Measurements from ENCODE around the gene FBXL13.
"Not testable (repeated sequence)": the region's sequence is repeated elsewhere in the genome, so short reads cannot be mapped to it uniquely, and the experiment has no call there.

Gene FBXL13

GRCh38 chr7:102979670-102980069 is 94.9 kb downstream of the FBXL13 start:
- DNase-seq = no peak

DNA sequence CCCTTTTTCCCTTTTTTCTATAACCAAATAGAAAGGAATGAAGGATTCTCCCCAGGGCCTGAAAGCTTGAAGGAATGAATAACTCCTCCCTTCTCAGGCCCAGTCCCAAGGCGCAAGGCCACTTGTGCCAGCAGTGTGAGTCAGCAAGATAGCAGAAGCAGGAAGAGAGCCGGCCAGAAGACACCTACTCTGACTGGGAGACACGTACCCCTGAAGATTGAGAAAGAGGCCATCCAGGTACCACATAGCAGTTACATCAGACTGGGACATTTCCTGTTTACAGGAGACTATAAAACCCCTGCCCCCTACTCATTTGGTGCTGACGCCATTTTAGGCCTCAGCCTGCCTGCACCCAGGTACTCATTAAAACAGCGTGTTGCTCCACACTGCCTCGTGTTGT is 96.3 kb downstream of the FBXL13 start:
- peak; percentile 23 to 39 (median 25) for DNase-seq

DNA sequence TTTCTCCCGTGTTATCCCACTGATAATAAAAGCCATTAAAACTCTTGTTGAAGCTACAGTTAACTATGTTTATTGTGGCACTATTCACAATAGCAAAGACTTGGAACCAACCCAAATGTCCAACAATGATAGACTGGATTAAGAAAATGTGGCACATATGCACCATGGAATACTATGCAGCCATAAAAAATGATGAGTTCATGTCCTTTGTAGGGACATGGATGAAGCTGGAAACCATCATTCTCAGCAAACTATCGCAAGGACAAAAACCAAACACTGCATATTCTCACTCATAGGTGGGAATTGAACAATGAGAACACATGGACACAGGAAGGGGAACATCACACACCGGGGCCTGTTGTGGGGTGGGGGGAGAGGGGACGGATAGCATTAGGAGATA is 97.0 kb downstream of the FBXL13 start:
- DNase-seq = not testable (repeated sequence)

- no peak for DNase-seq
Measured at GRCh38 chr7:102976493-102976892, 98.1 kb downstream of the FBXL13 start.

- DNase-seq = no peak
Measured at GRCh38 chr7:102975854-102976253, 98.7 kb downstream of the FBXL13 start.

DNA sequence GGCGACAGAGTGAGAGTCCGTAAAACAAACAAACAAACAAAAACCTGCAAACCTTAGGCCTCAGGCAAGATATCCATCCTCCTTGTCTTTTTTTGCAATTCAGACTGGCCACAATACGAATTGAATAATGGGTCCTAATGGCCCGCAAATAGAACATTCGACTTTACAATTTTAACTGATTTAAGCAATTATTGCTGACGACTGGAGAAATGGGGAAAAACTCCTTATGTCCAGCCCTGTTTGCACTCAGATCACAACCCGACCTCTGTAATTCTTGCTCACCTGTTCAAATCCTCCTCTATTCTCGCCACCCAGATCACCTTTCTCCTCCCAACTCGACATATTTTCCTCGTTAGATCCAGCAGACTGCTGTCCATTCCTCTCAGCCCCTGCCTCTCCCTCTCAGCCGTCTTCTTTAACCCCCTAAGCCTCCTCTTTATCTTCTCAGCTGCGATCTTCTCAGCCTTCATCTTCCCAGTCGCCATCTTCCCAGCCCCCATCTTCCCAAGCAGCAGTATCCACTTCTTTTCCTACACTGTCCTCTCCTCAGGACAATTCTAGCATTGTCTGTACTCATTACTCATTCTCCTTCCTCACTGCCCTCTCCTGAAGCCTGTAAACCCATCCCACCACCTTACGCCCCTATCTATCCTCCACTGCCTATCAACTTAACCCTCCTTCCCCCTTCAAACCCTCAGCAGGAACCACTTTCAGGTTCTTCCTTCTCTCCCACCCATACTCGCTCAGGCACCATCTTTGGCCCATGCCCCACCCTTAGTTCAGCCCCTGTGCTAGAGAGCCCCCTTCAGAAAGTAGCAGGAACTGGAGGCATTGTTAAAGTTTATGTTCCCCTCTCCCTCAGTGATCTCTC is 100.0 kb downstream of the FBXL13 start:
- DNase-seq = no peak

GRCh38 chr7:102973096-102973802 is 101.3 kb downstream of the FBXL13 start:
- peak; percentile 29 to 36 (median 34) for DNase-seq

GRCh38 chr7:102967798-102968197 is 106.8 kb downstream of the FBXL13 start:
- DNase-seq = no peak

GRCh38 chr7:102966465-102966864 is 108.1 kb downstream of the FBXL13 start:
- DNase-seq = peak in 1 of 3 donors; percentile 24

DNA sequence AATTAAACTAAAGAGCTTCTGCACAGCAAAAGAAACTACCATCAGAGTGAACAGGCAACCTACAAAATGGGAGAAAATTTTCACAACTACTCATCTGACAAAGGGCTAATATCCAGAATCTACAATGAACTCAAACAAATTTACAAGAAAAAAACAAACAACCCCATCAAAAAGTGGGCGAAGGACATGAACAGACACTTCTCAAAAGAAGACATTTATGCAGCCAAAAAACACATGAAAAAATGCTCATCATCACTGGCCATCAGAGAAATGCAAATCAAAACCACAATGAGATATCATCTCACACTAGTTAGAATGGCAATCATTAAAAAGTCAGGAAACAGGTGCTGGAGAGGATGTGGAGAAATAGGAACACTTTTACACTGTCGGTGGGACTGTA is 112.6 kb downstream of the FBXL13 start:
- DNase-seq = not testable (repeated sequence)

GRCh38 chr7:102958004-102958403 is 116.6 kb downstream of the FBXL13 start:
- DNase-seq = not testable (repeated sequence)

- DNase-seq = not testable (repeated sequence)
Measured at GRCh38 chr7:102954359-102954758, 120.2 kb downstream of the FBXL13 start.

- peak; percentile 28 to 70 (median 54) for DNase-seq
Measured at GRCh38 chr7:102953406-102953805, 121.2 kb downstream of the FBXL13 start.

- DNase-seq = no peak
Measured at GRCh38 chr7:102951839-102952238, 122.8 kb downstream of the FBXL13 start.

DNA sequence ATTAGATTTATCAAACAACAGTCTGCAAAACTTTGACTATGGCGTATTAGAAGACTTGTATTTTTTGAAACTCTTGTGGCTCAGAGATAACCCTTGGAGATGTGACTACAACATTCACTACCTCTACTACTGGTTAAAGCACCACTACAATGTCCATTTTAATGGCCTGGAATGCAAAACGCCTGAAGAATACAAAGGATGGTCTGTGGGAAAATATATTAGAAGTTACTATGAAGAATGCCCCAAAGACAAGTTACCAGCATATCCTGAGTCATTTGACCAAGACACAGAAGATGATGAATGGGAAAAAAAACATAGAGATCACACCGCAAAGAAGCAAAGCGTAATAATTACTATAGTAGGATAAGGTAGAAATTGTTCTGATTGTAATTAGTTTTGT is 130.4 kb downstream of the FBXL13 start:
- no peak for DNase-seq

GRCh38 chr7:102943423-102944169 is 131.0 kb downstream of the FBXL13 start:
- DNase-seq = no peak

DNA sequence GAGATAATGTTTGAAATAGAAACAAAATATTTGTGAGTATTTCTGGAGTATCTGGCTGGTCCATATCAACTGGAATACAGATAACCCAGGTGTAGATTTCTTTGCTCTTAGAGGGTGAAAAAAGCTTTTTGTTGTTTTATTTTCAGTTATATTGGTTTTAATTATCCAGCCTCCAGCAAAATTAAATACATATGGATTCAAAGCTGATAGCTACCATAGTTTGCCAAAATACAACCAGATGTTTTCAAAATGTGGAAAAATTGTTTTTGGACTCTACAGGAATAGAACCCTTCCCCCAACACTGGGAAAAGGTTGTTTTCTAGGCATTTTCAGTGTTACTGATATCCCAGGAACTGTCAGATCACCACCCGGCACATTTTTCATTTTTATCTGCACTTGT is 131.7 kb downstream of the FBXL13 start:
- DNase-seq = no peak

GRCh38 chr7:102942181-102942866 is 132.3 kb downstream of the FBXL13 start:
- DNase-seq = no peak

DNA sequence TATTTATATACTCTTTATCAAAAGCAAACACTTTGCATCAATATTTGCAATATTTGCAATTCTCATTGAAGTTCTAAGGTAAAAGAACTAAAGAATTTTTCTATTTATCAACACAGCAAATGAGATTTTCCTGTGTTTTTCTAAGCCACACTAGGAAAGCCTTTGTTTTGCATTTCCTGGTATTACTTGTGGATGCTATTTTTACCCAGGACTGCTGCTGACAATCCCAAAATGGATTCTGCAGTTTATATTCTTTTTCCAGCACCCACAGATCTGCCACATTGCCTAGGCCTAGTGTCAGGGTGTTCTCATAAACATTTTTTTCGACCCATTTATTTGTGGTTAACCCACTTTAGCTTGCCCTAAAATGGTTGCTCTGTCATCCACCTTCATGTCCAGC is 135.9 kb downstream of the FBXL13 start:
- no peak for DNase-seq

DNA sequence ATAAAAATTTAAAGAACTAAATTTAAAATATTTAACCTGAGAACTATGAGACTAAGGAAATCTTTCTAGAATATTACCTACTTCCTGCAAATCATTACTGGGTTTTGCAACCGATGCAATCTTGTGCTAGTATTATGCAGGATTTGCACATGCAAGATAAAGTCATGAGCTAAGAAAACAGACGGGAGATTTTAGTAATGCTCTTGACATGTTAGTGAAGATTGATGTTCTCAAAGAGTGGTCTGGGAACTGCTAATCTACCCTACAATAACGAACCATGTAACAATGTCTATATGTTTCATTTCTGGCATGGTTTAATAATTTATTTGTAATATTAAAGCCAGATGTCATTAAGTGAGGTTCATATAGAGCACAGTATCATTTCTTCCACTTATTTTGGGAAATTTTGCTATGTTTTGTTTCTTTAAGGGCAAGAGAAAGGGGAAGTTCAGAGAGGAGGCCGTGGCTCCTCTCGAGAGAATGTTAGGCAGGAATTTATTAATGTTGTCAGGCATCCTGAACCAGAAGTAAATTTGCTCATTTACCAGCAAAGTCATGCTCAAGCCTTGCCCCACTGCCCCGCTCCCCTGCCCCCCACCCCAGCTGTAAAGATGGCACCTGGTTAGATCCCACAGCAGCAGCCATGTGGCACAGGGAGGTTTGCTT is 139.0 kb downstream of the FBXL13 start:
- peak; percentile 16 to 34 (median 30) for DNase-seq

DNA sequence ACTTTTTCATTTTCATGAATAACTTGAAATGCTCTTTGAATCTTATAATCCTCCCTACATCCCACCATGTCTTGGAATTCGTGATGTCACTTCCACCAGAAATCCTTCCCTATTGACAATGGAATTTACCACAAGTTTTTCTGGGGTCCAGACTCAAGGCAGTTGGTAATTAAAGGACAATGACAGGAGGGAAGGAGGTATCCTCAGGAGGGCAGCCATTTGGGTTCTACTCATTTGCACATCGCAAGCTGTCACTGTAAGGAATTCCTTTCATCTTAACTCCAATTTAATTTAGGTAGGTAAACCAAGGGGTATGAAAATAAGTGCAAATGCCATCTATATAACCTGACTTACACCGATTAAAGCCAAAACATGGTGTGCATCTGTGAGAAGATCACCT is 139.9 kb downstream of the FBXL13 start:
- DNase-seq = no peak

DNA sequence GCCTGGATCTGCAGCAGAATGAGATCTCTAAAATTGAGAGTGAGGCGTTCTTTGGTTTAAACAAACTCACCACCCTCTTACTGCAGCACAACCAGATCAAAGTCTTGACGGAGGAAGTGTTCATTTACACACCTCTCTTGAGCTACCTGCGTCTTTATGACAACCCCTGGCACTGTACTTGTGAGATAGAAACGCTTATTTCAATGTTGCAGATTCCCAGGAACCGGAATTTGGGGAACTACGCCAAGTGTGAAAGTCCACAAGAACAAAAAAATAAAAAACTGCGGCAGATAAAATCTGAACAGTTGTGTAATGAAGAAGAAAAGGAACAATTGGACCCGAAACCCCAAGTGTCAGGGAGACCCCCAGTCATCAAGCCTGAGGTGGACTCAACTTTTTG is 140.4 kb downstream of the FBXL13 start:
- DNase-seq = no peak

Measured in suppressor macrophage treated with lipopolysaccharide for 1 hour (primary cell).